HG02870 (cell line): ENCODE results near the gene PLOD1.
A peak's percentile ranks its signal among the peaks of the same experiment; 100 is the strongest.

Experiments
- ATAC-seq: cut with Tn5 transposase; IDR thresholded peaks from one replicate; pipeline ENCODE4 v1.9.1; 2021; ENCODE audit warnings: mild to moderate bottlenecking, moderate library complexity; ENCODE audit not compliant: unreplicated experiment

The PLOD1 gene

DNA sequence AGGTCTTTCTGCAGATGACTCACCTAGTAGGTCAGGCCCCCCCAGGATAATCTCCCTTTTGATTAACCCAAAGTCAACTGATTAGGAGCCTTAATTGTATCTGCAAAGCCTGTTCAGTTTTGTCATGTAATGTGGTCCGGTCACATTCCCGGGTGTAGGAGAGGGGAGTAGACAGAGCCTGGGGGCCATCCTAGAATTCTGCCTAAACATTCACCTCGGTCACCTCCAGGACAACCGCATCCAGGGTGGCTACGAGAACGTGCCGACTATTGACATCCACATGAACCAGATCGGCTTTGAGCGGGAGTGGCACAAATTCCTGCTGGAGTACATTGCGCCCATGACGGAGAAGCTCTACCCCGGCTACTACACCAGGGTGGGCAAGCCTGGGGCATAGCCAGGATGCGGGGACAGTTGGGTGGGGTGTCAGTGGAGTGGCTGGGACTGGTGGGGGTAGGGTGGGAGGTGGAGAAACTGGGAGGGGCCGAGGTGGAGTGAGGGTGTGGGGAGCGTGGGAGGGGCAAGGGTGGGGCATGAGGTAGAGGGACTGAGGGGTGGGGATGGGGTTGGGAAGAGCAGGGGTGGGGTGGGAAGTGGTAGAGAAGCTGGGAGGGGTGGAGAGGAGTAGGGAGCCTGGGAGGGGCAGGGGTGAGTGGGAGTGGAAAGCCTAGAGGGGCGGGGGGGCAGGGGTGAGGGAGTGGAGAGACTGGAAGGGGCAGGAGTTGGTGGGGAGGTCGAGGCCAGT lies 36.1 kb downstream of the PLOD1 start:
- no peak for ATAC-seq

DNA sequence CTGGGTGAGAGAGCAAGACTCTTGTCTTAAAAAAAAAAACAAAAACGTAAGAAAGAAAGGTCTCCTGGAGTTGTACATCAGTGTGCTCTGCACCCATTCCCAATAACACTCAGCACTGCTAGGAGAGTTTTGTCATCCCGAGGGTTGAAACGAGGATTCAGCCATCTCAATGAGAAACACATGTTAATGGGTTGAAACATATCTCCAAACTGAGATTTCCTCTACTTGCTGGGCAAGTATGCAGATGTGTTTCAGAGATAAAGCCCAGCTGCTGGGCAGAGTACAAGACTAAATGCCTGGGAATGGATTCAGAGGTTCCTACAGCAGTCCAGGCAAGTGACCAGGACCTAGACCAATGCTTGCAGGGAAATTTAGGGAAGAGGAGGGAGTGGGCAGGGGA lies 43.1 kb downstream of the PLOD1 start:
- no peak for ATAC-seq

DNA sequence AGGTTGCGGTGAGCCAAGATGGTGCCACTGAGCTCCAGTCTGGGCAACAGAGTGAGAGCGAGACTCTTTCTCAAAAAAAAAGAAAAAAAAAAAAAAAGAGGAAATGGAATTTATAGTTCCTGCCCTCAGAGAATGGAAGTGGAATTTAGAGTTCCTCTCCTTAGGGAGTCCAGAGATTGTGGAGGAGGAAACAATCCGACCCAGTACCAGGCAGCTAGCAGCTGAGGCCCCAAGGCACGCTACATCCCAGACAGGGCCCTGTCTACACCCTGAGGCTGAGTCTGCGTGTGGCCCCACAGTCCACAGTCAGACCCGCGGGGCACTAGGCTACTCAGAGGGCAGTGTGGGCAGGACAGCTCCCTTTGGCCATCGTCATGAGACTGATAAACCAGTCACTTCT lies 43.8 kb downstream of the PLOD1 start:
- ATAC-seq, result no peak

DNA sequence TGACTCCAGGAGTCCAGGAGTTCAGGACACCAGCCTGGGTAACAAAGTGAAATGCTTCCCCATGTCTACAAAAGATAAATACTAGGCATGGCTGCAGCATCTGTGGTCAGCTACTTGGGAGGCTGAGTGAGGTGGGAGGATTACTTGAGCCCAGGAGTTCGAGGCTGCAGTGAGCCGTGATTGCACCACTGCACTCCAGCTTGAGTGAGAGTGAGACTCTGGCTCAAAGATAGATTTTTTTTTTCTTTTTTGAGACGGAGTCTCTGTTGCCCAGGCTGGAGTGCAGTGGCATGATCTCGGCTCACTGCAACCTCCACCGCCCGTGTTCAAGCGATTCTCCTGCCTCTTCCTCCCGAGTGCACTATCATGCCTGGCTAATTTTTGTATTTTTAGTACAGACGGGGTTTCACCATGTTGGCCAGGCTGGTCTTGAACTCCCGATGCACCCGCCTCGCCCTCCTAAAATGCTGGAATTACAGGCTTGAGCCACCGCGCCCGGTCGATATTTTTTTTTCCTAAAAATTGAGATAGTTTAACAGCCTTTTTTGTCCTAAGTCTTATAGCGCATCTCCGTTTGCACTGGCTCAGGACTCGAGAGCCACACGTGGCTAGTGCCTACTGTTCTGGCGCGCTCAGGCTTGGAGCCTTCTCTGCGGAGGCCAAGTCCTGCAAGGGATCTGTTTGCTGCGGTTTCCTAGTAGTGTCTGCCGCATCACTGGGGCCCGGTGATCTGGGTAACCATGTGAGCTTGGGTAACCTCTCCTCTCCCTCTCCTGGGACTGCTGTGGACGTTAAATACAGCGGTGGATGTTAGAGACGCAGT lies 44.7 kb downstream of the PLOD1 start:
- ATAC-seq, result no peak

DNA sequence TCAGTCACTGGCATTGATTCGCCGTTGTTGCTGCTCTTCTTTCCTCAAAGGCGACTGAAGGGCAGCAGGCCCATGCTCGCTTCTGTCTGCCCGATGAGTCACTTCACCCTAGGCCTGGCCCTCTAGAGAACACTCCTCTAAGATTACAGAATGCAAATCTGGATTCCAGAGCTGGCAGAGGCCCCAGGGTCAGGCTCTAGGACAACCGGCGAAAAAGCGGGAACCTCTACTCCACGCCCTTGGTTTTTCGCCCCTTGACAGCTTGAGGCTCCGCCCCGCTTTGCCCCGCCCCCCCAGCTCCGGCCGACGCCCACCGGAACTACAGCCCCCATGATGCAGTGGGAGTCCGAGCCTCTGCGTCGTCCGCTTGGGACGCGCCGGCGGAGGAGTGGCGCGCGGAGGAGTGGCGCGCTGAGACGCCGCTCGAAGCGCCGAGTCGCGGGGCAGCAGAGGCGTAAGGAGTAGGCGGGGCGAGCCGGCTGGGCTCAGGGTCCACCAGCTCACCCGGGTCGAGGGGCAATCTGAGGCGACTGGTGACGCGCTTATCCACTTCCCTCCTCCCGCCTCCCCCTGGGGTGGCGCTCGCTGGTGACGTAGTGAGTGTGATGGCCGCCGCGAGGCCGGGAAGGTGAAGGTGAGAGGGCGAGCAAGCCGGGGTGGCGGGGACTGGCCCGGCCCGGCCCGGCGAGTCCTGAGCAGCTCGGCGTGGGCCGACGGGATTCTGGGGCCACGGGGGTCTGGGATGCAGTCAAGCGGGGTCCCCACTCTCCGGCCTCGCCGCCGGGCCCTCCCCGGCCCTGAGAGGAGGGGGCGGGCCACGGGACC lies 45.5 kb downstream of the PLOD1 start, which contains the start of gene MFN2:
MFN2 (plus strand) TSS at position 594 of the 825 bp plus-strand sequence. CDS start 8,725 bp downstream, outside the sequence.
- ATAC-seq, result peak; percentile 83

DNA sequence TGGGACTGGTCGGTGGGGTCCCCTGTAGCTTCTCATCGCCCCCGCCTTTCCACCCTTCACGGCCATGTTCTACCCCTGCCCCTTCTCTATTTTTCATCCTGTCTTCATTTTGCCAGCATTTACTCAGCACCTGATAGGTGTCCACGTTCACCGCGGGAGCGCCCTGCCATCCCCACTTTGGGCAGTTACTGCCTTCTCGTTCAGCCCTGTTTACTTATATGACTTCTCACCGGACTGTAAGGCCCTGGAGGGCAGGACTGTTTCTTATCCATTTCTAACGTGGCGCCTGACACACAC lies 46.1 kb downstream of the PLOD1 start:
- ATAC-seq, result no peak

DNA sequence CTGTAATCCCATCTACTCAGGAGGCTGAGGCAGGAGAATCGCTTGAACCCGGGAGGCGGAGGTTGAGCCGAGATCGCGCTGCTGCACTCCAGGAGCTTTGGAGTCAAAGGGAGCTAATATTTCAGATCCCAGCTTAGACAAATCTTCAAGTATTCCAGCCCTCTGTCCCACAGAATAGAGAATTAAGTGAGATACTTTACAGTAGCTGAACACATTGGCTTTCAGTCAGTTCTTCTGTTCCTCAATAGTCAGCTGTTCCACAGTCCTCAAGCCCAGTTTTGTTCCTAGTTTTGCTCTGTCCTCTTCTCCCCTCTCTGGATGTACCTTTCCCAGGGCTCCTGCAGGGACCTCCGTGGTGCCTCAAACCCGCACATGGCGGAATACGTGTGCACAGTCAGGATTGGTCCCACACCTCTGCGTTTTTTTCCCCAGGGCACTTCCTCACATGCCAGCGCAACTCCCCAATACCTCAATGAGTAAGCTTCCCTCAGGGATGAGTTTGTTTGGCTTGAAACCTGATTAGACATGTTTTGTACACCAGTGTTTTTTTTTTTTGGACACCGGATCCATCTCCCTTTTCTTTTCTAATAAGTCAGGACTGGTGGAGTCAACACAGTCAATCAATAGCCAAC lies 47.0 kb downstream of the PLOD1 start:
- ATAC-seq, result no peak

DNA sequence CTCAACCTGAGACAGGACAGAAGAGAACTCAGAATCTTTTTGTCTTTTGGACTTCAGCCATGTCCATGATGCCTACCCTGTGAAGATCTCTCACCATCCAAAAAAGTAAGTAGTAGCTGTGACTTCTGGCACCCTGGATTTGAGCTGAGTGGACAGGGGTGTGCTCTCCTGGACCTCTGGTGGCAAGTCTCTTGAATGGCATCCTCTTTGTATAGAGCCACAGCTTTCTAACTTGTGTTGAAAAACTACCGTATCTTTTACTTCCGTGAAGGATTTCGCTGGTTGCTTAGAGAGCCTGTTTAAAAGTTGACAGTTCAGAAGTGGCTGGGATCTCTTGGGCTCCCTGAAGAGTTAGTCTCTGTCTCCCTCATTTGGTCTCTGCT lies 47.5 kb downstream of the PLOD1 start:
- ATAC-seq, result no peak

DNA sequence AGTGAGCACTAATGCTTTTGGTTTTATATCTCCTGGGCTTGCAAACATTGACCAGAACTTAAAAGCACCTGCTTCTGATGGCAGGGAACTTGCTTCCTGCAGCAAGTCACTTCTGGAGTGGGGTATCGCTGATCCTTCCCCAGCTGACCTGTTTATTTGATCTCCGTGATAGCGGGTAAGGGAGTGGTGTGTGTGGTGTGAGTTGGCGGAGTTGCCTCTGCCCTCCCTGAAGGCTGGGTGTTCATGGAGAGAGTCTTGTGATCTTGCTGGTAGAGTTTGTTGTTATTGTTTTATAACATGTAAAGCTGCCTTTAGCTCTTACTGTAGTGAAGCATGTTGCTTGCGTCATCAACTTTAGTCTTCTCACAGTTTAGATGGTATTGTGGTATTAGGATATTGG lies 49.6 kb downstream of the PLOD1 start:
- ATAC-seq, result no peak

DNA sequence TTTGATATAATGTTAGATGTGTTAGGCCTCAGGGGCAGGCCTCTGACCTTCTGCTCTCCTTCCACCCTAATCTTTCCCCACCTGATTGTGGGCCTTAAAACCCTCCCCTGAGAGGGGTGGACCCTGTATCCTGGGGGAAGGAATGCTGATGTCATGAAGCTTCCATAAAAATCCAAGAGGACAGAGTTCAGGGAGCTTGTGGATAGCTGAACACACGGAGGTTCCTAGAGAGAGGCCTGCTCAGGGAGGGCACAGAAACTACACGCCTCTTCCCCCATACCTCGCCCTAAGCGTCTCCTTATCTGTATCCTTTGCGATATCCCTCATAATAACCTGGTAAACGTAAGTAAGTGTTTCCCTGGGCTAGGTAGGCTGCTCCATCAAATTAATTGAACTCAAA lies 50.1 kb downstream of the PLOD1 start:
- ATAC-seq, result no peak

DNA sequence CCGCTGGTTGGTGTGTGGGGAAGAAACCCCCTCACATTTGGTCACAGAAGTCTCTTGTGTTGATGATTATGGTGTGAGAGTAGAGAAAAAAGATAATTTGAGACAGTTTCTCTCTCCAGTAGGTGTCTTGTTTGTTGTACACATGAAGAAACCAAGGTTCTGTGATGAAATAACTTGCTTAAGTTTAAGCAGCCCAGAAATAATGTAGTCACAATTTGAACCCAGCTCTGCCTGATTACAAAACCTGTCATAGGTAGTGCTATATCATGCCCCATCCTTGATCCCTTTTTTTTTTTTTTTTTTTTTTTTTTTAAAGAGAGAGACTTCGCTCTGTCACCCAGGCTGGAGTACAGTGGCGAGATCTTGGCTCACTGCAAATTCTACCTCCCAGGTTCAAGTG lies 50.7 kb downstream of the PLOD1 start:
- no peak for ATAC-seq

DNA sequence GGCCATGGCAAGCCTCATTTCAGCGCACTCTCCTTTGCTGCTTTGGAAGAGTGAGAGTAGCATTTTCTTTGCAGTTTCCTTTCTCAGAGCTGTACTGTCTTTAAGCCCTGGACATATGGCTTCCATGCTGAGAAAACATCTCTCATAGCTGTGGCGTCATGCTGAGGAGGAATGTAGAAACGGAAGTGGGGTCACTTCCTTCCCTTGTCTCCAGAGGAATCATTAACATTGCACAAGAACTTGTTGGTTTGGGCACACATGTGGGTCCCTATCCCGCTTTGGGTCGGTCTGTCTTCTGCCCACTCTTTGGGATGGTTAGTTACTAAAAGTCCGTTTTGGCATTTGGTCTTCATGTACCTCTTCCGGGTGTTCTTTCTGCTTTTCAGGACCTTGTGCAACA lies 51.3 kb downstream of the PLOD1 start:
- no peak for ATAC-seq

DNA sequence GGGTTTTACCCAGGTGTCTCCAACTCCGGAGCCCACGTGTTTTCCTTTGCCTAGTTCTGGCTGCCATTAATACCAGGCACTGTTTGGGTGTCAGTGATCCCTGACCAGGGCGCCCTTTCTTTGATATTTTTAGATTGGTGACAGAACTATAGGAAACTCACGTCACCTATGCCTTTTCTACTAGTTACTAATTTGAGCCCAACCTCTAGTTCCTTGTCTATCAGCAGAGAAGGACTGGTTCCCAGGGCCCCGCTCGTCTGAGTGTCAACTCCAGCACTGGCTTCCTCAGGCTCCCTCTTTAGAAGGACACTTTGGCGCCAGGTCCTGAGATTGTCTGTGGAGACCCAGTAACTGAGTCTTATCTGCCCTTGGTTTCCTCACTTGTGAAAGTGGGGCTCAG lies 55.2 kb downstream of the PLOD1 start:
- ATAC-seq, result no peak

DNA sequence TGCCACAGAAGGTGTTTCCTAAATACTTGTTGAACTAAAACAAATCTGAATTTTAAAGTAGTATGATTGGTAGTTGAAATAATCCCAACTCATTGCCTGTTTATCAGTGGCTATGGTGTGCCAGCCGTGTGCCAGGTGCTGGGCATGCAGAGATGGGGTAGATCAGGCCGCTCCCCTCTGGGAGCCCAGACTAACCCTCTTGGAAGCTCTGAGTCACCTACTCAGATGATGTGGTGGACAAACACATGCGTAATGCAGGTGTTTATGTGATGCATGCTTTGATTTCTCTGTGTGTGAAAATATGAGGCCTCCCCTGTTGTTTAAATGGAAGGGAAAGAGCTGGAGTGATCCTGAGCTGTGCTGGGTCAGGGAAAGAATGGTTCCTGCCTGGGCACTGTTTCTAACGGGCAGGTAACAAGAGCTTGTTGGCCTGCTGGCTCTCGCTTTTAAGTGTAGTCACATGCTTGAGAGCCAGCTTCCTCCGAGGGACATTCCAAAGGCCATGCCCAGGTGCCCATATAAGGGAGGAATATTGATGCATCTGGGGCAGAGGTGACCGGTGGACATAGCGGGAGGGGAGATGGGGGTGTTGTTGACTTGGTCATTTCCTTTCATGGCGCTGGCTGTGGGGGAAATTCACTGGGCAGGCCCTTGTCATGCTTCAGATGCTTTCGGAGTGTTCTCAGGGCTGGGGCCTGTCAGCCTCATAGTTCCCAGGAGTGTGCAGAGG lies 56.0 kb downstream of the PLOD1 start:
- no peak for ATAC-seq

DNA sequence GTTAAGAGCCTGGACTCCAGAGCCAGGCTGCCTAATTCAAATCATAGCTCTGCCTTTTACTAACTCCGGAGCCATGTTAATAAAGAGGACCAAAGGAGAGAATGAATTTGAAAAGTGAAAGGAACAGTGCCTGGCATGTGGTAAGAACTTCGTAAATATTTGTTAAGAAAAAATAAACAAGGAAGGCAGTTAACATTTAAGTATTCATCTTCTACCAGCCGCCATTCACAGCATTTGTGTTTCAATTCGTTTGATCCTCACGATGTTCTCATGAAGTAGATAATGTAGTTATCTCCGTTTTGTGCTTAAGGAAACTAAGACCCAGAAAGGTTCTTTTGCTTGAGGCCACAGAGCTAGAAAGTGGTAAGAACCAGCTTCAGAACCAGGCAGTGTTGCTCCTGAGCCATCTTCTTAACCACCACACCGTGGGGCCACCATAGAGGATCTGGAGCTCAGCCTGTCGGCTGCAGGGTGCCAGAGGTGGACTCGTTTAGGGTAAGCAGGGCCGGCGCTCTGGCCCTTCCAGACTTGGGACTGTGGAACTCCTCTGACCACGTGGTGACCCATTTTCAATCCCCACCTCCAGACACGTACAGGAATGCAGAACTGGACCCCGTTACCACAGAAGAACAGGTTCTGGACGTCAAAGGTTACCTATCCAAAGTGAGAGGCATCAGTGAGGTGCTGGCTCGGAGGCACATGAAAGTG lies 57.6 kb downstream of the PLOD1 start:
- no peak for ATAC-seq

DNA sequence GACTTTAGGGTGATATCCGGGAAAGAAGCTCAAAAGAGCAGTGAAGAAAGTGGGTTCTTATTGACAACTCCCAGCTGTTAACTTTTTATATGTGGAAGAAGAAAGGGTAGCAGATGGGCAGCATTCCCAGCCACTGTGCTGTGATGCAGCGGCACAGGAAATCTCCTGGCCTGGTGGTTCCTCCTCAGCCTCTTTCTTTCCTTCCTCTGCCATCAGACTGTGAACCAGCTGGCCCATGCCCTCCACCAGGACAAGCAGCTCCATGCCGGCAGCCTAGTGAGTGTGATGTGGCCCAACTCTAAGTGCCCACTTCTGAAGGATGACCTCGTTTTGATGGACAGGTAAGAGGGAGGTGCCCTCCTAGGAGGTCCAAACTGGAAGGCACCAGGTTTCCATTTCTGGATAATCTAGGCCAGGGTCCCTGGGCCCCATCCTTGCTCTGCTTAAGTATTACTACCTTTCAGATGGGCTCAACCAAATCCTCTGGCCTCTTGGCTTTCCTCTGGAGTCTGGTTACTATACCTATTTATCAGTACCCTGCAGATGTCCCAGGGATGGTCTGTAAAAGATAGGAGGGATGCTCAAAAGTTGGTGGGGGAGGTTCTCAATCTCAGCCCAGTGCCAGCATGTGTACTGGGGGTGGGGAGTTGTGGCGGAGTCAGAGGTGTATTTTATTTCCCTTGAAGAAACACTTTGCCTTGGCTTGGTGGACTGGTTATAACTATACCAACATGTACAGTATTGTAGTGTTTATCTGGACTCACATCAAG lies 62.7 kb downstream of the PLOD1 start:
- no peak for ATAC-seq

DNA sequence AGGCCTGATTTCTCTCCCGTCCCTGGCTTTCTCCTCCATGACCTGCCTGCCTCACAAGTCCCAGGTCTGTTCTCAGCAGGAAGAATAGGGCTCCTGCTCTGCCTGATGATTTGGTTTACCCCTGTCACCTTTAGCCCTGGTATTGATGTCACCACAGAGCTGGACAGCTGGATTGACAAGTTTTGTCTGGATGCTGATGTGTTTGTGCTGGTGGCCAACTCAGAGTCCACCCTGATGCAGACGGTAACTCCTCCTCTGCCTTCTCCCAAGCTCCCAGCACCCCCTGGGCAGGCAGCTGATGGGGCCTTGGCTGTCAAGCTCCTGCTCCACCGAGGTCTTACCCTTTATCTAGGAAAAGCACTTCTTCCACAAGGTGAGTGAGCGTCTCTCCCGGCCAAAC lies 64.1 kb downstream of the PLOD1 start:
- ATAC-seq, result no peak

DNA sequence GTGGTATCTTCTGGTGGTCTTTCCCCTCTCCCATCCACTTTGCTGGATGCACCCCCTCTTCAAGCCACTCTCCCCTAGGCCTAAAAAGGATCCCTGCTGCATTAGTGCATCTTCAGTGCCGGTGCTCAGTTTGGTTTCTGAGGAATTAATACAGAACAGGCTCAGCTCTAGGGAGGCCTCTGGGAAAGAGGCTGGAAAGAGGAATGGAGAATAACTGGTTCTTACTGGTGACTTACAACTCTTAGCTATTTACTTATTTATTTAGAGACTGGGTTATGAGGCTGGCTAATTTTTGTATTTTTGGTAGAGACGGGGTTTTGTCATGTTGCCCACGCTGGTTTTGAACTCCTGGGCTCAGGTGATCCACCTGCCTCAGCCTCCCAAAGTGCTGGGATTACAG lies 64.7 kb downstream of the PLOD1 start:
- no peak for ATAC-seq

DNA sequence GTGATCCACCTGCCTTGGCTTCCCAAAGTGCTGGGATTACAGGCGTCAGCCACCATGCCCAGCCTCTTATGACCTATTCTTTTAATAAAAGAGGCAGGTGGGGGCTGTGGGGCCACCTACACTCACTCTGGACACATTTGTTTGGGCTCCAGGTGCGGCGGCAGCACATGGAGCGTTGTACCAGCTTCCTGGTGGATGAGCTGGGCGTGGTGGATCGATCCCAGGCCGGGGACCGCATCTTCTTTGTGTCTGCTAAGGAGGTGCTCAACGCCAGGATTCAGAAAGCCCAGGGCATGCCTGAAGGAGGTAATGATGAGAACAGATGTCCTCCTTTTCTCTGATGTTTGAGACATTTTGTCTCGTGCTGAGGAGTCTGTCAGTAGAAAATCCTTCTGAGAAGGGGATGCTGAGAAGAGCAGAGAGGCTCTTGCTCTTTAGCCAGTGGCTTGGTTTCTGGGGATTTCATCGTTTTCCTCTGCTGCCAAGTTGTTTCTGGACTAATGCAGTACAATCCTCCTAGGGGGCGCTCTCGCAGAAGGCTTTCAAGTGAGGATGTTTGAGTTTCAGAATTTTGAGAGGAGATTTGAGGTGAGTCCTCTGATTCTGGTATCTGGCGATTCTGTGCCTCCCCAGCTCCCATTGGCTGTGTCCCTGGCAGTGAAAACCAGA lies 66.9 kb downstream of the PLOD1 start:
- no peak for ATAC-seq
